HG03095 (cell line): ENCODE data around the gene SPTAN1.
"Not testable (repeated sequence)": the region's sequence is repeated elsewhere in the genome, so short reads cannot be mapped to it uniquely, and the experiment has no call there.

Source experiments
- ATAC-seq: cut with Tn5 transposase; IDR thresholded peaks from one replicate; pipeline ENCODE4 v1.9.1; 2021; ENCODE audit warnings: moderate library complexity; ENCODE audit not compliant: unreplicated experiment

The SPTAN1 gene

GRCh38 chr9:128552153-128552743 lies at the start of gene SPTAN1:
TSS of gene SPTAN1 (plus strand) at chr9:128552587. CDS start at chr9:128566741, 14,154 bp downstream.
- peak; percentile 74 for ATAC-seq

GRCh38 chr9:128503415-128503825 lies 49.0 kb upstream of the SPTAN1 start:
- ATAC-seq, result not testable (repeated sequence)

GRCh38 chr9:128503870-128504269 lies 48.5 kb upstream of the SPTAN1 start:
- ATAC-seq, result no peak

- peak; percentile 86 for ATAC-seq
Observed at GRCh38 chr9:128504485-128505413, 47.6 kb upstream of the SPTAN1 start, which contains the start of gene GLE1. TSS of gene GLE1 (plus strand) at chr9:128504719. CDS start at chr9:128504806, 87 bp downstream.

GRCh38 chr9:128505414-128505765 lies 47.0 kb upstream of the SPTAN1 start:
- ATAC-seq, result no peak

- not testable (repeated sequence) for ATAC-seq
Observed at GRCh38 chr9:128505906-128506305, 46.5 kb upstream of the SPTAN1 start.

- ATAC-seq, result no peak
Observed at GRCh38 chr9:128512820-128513219, 39.6 kb upstream of the SPTAN1 start.

GRCh38 chr9:128521956-128522355 lies 30.4 kb upstream of the SPTAN1 start:
- ATAC-seq, result no peak

- ATAC-seq, result no peak
Observed at GRCh38 chr9:128523199-128523925, 29.0 kb upstream of the SPTAN1 start.

GRCh38 chr9:128526720-128527119 lies 25.7 kb upstream of the SPTAN1 start:
- no peak for ATAC-seq

GRCh38 chr9:128528445-128529160 lies 23.8 kb upstream of the SPTAN1 start:
- ATAC-seq, result no peak

GRCh38 chr9:128529191-128529590 lies 23.2 kb upstream of the SPTAN1 start:
- ATAC-seq, result no peak

- ATAC-seq, result no peak
Observed at GRCh38 chr9:128532581-128532980, 19.8 kb upstream of the SPTAN1 start.

GRCh38 chr9:128540634-128541360 lies 11.6 kb upstream of the SPTAN1 start:
- no peak for ATAC-seq

- ATAC-seq, result no peak
Observed at GRCh38 chr9:128546504-128546903, 5.9 kb upstream of the SPTAN1 start.

GRCh38 chr9:128548876-128549275 lies 3.5 kb upstream of the SPTAN1 start:
- no peak for ATAC-seq

- no peak for ATAC-seq
Observed at GRCh38 chr9:128550226-128550625, 2.2 kb upstream of the SPTAN1 start.

- no peak for ATAC-seq
Observed at GRCh38 chr9:128550770-128551656, 1.4 kb upstream of the SPTAN1 start.

GRCh38 chr9:128551657-128552152 lies 682 bp upstream of the SPTAN1 start:
- ATAC-seq, result no peak
